ENCODE data around the gene NAA35. TPM values are rescaled to one million over a fixed set of nuclear protein-coding genes. Genes with fewer than 3 reads are reported as not detected.

Gene NAA35
- polyA plus RNA-seq, 2 of the 4 experiments (the other 2 are of a cell fraction), result 24.9 to 42.4 TPM

GRCh38 chr9:85905957-85906356 lies 35.0 kb upstream of the NAA35 start:
- no peak overlapping the region for H3K4me3 ChIP-seq
- ChIA-PET POLR2A (no interaction called here), CTCF (interaction anchor here (0.6 kb wide), 1 partner anchor 296 kb away, joined by 3 read pairs; no protein-coding TSS in a partner anchor)
- H3K4me2 ChIP-seq, result no peak overlapping the region
- 79% methylated on average over 1 of the region's 1 CpG for WGBS (ENCODE audit: missing lambda C conversion rate)
- H3K9me3 ChIP-seq, result no peaks in the 10 kb centered on the region
- DNase-seq (ENCODE audit: low read depth in 1 of 2, low spot score in 1 of 2) (no peak), FAIRE-seq (no peak), ATAC-seq (no peak)
- no peak for TF ChIP-seq REST (IDR thresholded peaks at IDR 0.05)
- no peak for TF ChIP-seq RFX5 (IDR thresholded peaks at IDR 0.05)
- no peak for TF ChIP-seq HEYL (CRISPR knock-in tag; IDR thresholded peaks at IDR 0.05)
- no peak for TF ChIP-seq HOXB5 (CRISPR knock-in tag; IDR thresholded peaks at IDR 0.05)
- TF ChIP-seq, protein P1, sequence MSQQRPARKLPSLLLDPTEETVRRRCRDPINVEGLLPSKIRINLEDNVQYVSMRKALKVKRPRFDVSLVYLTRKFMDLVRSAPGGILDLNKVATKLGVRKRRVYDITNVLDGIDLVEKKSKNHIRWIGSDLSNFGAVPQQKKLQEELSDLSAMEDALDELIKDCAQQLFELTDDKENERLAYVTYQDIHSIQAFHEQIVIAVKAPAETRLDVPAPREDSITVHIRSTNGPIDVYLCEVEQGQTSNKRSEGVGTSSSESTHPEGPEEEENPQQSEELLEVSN (IDR thresholded peaks at IDR 0.05; ENCODE audit: borderline replicate concordance, low read depth), result no peak
- no peak for TF ChIP-seq ZC3H11A (IDR thresholded peaks at IDR 0.05)
- TF ChIP-seq EHMT2 (IDR thresholded peaks at IDR 0.05; ENCODE audit: low read depth), result no peak
- TF ChIP-seq JUN (IDR thresholded peaks at IDR 0.05), result no peak
- no peak for TF ChIP-seq FOSL2 (IDR thresholded peaks at IDR 0.05)
- TF ChIP-seq FOSL2 (CRISPR knock-in tag; IDR thresholded peaks at IDR 0.05), result no peak
- TF ChIP-seq, protein P2, sequence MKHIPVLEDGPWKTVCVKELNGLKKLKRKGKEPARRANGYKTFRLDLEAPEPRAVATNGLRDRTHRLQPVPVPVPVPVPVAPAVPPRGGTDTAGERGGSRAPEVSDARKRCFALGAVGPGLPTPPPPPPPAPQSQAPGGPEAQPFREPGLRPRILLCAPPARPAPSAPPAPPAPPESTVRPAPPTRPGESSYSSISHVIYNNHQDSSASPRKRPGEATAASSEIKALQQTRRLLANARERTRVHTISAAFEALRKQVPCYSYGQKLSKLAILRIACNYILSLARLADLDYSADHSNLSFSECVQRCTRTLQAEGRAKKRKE (CRISPR knock-in tag; IDR thresholded peaks at IDR 0.05; ENCODE audit: low read depth), result no peak
- no peak overlapping the region for H3K27ac ChIP-seq
- H3K4me1 ChIP-seq, result no peaks in the 10 kb centered on the region

- 27% methylated on average over 1 of the region's 1 CpG for WGBS (ENCODE audit: missing lambda C conversion rate)
- Histone ChIP-seq H3K9me3 (no peaks in the 10 kb centered on the region), H3K4me3 (no peak overlapping the region), H3K4me1 (no peaks in the 10 kb centered on the region), H3K27ac (no peak overlapping the region), H3K4me2 (no peak overlapping the region)
- FAIRE-seq (no peak), DNase-seq (ENCODE audit: low read depth in 1 of 2, low spot score in 1 of 2) (no peak), ATAC-seq (no peak)
- ChIA-PET POLR2A (no interaction called here), CTCF (interaction anchor here (1.2 kb wide), 1 partner anchor 14 kb away, joined by 3 read pairs; no protein-coding TSS in a partner anchor)
- no peak for TF ChIP-seq NFE2L2 (conservative IDR thresholded peaks at IDR 0.05; ENCODE audit: low read length)
- TF ChIP-seq REST (IDR thresholded peaks at IDR 0.05), result no peak
- TF ChIP-seq NR3C1 (IDR thresholded peaks at IDR 0.05), result no peak
- no peak for TF ChIP-seq KDM5A (IDR thresholded peaks at IDR 0.05)
- no peak for TF ChIP-seq ZSCAN20 (CRISPR knock-in tag; IDR thresholded peaks at IDR 0.05)
- TF ChIP-seq POLR2AphosphoS2 (conservative IDR thresholded peaks at IDR 0.05; ENCODE audit: low read length), result no peak
- TF ChIP-seq MAZ (IDR thresholded peaks at IDR 0.05; ENCODE audit: borderline replicate concordance, low read depth, low read length), result no peak
- no peak for TF ChIP-seq MAFK (IDR thresholded peaks at IDR 0.05; ENCODE audit: partially characterized antibody)
- no peak for TF ChIP-seq TP53 (CRISPR knock-in tag; IDR thresholded peaks at IDR 0.05)
- TF ChIP-seq KDM1A (IDR thresholded peaks at IDR 0.05; ENCODE audit: low read depth), result no peak
- no peak for TF ChIP-seq ZNF302 (CRISPR knock-in tag; IDR thresholded peaks at IDR 0.05)
- TF ChIP-seq, protein P3, sequence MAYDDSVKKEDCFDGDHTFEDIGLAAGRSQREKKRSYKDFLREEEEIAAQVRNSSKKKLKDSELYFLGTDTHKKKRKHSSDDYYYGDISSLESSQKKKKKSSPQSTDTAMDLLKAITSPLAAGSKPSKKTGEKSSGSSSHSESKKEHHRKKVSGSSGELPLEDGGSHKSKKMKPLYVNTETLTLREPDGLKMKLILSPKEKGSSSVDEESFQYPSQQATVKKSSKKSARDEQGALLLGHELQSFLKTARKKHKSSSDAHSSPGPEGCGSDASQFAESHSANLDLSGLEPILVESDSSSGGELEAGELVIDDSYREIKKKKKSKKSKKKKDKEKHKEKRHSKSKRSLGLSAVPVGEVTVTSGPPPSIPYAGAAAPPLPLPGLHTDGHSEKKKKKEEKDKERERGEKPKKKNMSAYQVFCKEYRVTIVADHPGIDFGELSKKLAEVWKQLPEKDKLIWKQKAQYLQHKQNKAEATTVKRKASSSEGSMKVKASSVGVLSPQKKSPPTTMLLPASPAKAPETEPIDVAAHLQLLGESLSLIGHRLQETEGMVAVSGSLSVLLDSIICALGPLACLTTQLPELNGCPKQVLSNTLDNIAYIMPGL (CRISPR knock-in tag; IDR thresholded peaks at IDR 0.05; ENCODE audit: borderline replicate concordance), result no peak
- no peak for TF ChIP-seq CHD4 (IDR thresholded peaks at IDR 0.05; ENCODE audit: borderline replicate concordance)
- TF ChIP-seq, protein P4, sequence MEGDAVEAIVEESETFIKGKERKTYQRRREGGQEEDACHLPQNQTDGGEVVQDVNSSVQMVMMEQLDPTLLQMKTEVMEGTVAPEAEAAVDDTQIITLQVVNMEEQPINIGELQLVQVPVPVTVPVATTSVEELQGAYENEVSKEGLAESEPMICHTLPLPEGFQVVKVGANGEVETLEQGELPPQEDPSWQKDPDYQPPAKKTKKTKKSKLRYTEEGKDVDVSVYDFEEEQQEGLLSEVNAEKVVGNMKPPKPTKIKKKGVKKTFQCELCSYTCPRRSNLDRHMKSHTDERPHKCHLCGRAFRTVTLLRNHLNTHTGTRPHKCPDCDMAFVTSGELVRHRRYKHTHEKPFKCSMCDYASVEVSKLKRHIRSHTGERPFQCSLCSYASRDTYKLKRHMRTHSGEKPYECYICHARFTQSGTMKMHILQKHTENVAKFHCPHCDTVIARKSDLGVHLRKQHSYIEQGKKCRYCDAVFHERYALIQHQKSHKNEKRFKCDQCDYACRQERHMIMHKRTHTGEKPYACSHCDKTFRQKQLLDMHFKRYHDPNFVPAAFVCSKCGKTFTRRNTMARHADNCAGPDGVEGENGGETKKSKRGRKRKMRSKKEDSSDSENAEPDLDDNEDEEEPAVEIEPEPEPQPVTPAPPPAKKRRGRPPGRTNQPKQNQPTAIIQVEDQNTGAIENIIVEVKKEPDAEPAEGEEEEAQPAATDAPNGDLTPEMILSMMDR (IDR thresholded peaks at IDR 0.05), result no peak
- TF ChIP-seq FOSL2 (IDR thresholded peaks at IDR 0.05), result no peak
- no peak for TF ChIP-seq FOSL2 (CRISPR knock-in tag; IDR thresholded peaks at IDR 0.05)
- no peak for TF ChIP-seq HOXB13 (CRISPR knock-in tag; IDR thresholded peaks at IDR 0.05; ENCODE audit: low read depth)
- no peak for TF ChIP-seq FOXS1 (CRISPR knock-in tag; IDR thresholded peaks at IDR 0.05)
Observed at GRCh38 chr9:85909390-85909789, 31.6 kb upstream of the NAA35 start.
